A549 treated with GW870086 at 1 μM for 4 hours (cell line): ENCODE results near the gene ETNK1. TPM values are rescaled to one million over a fixed set of nuclear protein-coding genes. Genes with fewer than 3 reads are reported as not detected.

ENCODE experiments used
- total RNA-seq: library from RNA; stranded (reverse); fragments of 200-300 nt; extraction: Qiagen RNA extraction; gene quantifications from 5 replicates; pipeline ENCODE4 v1.2.3, GENCODE V29; 2022; ENCODE audit warnings: low read depth

The ETNK1 gene
- 29.0 to 38.1 TPM (median 35.5 TPM) in 5 replicates for total RNA-seq

GRCh38 chr12:22624870-22625761 is at the start of gene ETNK1:
ETNK1 (plus strand) TSS chr12:22625171; CDS start chr12:22625431, 260 bp downstream.

Other genes starting within 250 kb of the ETNK1 start
- 11.1 to 14.2 TPM (median 13.4 TPM) in 5 replicates for gene C2CD5, start 80.6 kb upstream of the ETNK1 start, total RNA-seq